Tibial nerve (tissue), 4 donors: Measurements from ENCODE around the gene RENBP.

ENCODE experiments used
- EP300 ChIP-seq, 2 donors: sonication (generic); formaldehyde crosslinking; IDR thresholded peaks; one replicate each; pipeline ENCODE4 v1.6.1; 2017; ENCODE audit warnings: antibody characterized with exemption in 2 of 2, mild to moderate bottlenecking in 1 of 2
- TF ChIP-seq, protein P1 (sequence below), 5 experiments: fragments of 200-600 bp in 3 of 5; fragments of 450-650 bp in 2 of 5; sonication (generic) in 3 of 5; IDR thresholded peaks; one replicate each; pipeline ENCODE4 v1.5.1; 2016 to 2019; ENCODE audit warnings: antibody characterized with exemption in 5 of 5, mild to moderate bottlenecking in 3 of 5, moderate library complexity in 2 of 5

DNA sequence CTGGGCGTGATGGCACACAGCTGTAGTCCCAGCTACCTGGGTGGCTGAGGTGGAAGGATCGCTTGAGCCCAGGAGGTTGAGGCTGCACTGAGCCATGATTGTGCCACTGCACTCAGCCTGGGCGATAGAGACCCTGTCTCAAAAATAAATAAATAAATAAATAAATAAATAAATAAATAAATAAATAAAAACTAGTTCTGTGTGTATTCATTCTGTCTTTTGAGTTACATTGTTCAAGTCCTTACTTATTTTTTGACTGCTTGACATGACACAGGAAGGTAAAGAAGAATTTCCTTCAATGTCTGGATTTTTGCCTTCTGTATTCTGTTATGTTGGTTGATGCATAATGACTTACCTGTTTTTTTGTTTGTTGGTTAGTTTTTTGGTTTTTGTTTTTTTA is 7.4 kb downstream of the RENBP start:
- no peak for TF ChIP-seq EP300 (IDR thresholded peaks at IDR 0.05)
- TF ChIP-seq, protein P1, sequence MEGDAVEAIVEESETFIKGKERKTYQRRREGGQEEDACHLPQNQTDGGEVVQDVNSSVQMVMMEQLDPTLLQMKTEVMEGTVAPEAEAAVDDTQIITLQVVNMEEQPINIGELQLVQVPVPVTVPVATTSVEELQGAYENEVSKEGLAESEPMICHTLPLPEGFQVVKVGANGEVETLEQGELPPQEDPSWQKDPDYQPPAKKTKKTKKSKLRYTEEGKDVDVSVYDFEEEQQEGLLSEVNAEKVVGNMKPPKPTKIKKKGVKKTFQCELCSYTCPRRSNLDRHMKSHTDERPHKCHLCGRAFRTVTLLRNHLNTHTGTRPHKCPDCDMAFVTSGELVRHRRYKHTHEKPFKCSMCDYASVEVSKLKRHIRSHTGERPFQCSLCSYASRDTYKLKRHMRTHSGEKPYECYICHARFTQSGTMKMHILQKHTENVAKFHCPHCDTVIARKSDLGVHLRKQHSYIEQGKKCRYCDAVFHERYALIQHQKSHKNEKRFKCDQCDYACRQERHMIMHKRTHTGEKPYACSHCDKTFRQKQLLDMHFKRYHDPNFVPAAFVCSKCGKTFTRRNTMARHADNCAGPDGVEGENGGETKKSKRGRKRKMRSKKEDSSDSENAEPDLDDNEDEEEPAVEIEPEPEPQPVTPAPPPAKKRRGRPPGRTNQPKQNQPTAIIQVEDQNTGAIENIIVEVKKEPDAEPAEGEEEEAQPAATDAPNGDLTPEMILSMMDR (IDR thresholded peaks at IDR 0.05): no peak
